Immature natural killer cell (primary cell): ENCODE results near the gene UBXN10. TPM values are rescaled to one million over a fixed set of nuclear protein-coding genes. Genes with fewer than 3 reads are reported as not detected.
A peak's percentile ranks its signal among the peaks of the same experiment; 100 is the strongest.

ENCODE experiments used
- DNase-seq, 3 donors: peaks; one replicate each; pipeline ENCODE4 v3.0.0; 2022; ENCODE audit warnings: mixed read lengths in 1 of 3
- H3K27ac Mint-ChIP-seq, 6 donors: one replicate each; pipeline ENCODE4 v1.8.0; 2020; ENCODE audit warnings: mixed read lengths in 6 of 6, mild to moderate bottlenecking in 5 of 6, inconsistent platforms in 4 of 6, moderate library complexity in 3 of 6
- H3K27me3 Mint-ChIP-seq, 3 donors: one replicate each; pipeline ENCODE4 v1.8.0; 2020 to 2021; ENCODE audit warnings: low read depth in 3 of 3, mild to moderate bottlenecking in 3 of 3, mixed read lengths in 3 of 3, moderate library complexity in 3 of 3, inconsistent platforms in 1 of 3
- H3K36me3 Mint-ChIP-seq, 3 donors: one replicate each; pipeline ENCODE4 v1.8.0; 2020; ENCODE audit warnings: mixed read lengths in 3 of 3, inconsistent platforms in 2 of 3, mild to moderate bottlenecking in 2 of 3
- H3K4me1 Mint-ChIP-seq, 2 donors: one replicate each; pipeline ENCODE4 v1.8.0; 2020; ENCODE audit warnings: inconsistent platforms in 2 of 2, mild to moderate bottlenecking in 2 of 2, mixed read lengths in 2 of 2, moderate library complexity in 1 of 2
- H3K4me3 Mint-ChIP-seq, 5 donors: one replicate each; pipeline ENCODE4 v1.8.0; 2020; ENCODE audit warnings: mild to moderate bottlenecking in 5 of 5, mixed read lengths in 5 of 5, inconsistent platforms in 3 of 5, moderate library complexity in 3 of 5
- H3K9me3 Mint-ChIP-seq, 6 donors: one replicate each; pipeline ENCODE4 v1.8.0; 2020; ENCODE audit warnings: mild to moderate bottlenecking in 6 of 6, mixed read lengths in 6 of 6, inconsistent platforms in 4 of 6, moderate library complexity in 3 of 6
- polyA plus RNA-seq, 3 donors: library from polyadenylated mRNA; unstranded; fragments of 300-500 nt; fragmentation: Illumina TruSeq; gene quantifications; one replicate each; pipeline ENCODE4 v1.2.3, GENCODE V29; 2021

The UBXN10 gene
- polyA plus RNA-seq: 1 to 10 TPM; 1.6 to 2.6 (median 1.7) TPM

GRCh38 chr1:20185834-20186782 lies at the start of gene UBXN10, which contains the start of gene PLA2G2C:
Gene UBXN10 (plus strand): TSS chr1:20186096. CDS start chr1:20190562, 4,466 bp downstream.
Gene PLA2G2C (minus strand): TSS chr1:20186518. CDS start chr1:20177363, 9,155 bp downstream.
- peak; percentile 54 to 72 (median 62) for DNase-seq
- Mint-ChIP-seq H3K4me3 (peak within 1 kb of the TSS; percentile 78 to 92 (median 87)), H3K27ac (peak within 1 kb of the TSS; percentile 78 to 93 (median 88)), H3K36me3 (peaks cover 0 to 4% (median 4%) of the 10 kb centered on the region in 3 donors), H3K4me1 (peaks cover 47 to 55% of the 10 kb centered on the region in 2 donors), H3K9me3 (peaks cover 0 to 2% (median 0%) of the 10 kb centered on the region in 6 donors), H3K27me3 (peaks cover 6 to 14% (median 10%) of the 10 kb centered on the region in 3 donors)

GRCh38 chr1:20136249-20136648 lies 49.6 kb upstream of the UBXN10 start:
- H3K27ac Mint-ChIP-seq: no peak overlapping the region
- no peaks in the 10 kb centered on the region for H3K36me3 Mint-ChIP-seq
- DNase-seq: no peak
- H3K4me1 Mint-ChIP-seq: no peaks in the 10 kb centered on the region
- peaks cover 2 to 8% (median 2%) of the 10 kb centered on the region in 3 donors for H3K27me3 Mint-ChIP-seq
- H3K9me3 Mint-ChIP-seq: peaks cover 0 to 2% (median 0%) of the 10 kb centered on the region in 6 donors
- no peak overlapping the region for H3K4me3 Mint-ChIP-seq

GRCh38 chr1:20137055-20137454 lies 48.8 kb upstream of the UBXN10 start:
- peaks cover 2 to 6% (median 2%) of the 10 kb centered on the region in 3 donors for H3K27me3 Mint-ChIP-seq
- H3K4me1 Mint-ChIP-seq: no peaks in the 10 kb centered on the region
- no peak overlapping the region for H3K4me3 Mint-ChIP-seq
- no peaks in the 10 kb centered on the region for H3K36me3 Mint-ChIP-seq
- no peak for DNase-seq
- H3K9me3 Mint-ChIP-seq: no peaks in the 10 kb centered on the region
- no peak overlapping the region for H3K27ac Mint-ChIP-seq

- Mint-ChIP-seq H3K27ac (no peak overlapping the region), H3K4me3 (no peak overlapping the region), H3K27me3 (peaks cover 2 to 6% (median 3%) of the 10 kb centered on the region in 3 donors), H3K4me1 (no peaks in the 10 kb centered on the region), H3K36me3 (no peaks in the 10 kb centered on the region), H3K9me3 (no peaks in the 10 kb centered on the region)
- no peak for DNase-seq
These were observed 48.3 kb upstream of the UBXN10 start for GRCh38 chr1:20137604-20138003.

GRCh38 chr1:20138346-20138745 lies 47.5 kb upstream of the UBXN10 start:
- peaks cover 2 to 3% (median 2%) of the 10 kb centered on the region in 3 donors for H3K27me3 Mint-ChIP-seq
- no peak overlapping the region for H3K27ac Mint-ChIP-seq
- no peaks in the 10 kb centered on the region for H3K4me1 Mint-ChIP-seq
- DNase-seq: no peak
- H3K36me3 Mint-ChIP-seq: no peaks in the 10 kb centered on the region
- no peak overlapping the region for H3K4me3 Mint-ChIP-seq
- no peaks in the 10 kb centered on the region for H3K9me3 Mint-ChIP-seq

GRCh38 chr1:20138961-20139550 lies 46.8 kb upstream of the UBXN10 start, which contains the start of gene PLA2G2F:
Gene PLA2G2F (plus strand): TSS chr1:20139323. CDS start chr1:20139428, 105 bp downstream.
- Mint-ChIP-seq H3K4me3 (no peak within 1 kb of the TSS), H3K27me3 (peaks cover 2 to 3% (median 2%) of the 10 kb centered on the region in 3 donors), H3K9me3 (no peaks in the 10 kb centered on the region), H3K27ac (no peak within 1 kb of the TSS), H3K36me3 (no peaks in the 10 kb centered on the region), H3K4me1 (no peaks in the 10 kb centered on the region)
- no peak for DNase-seq

- Mint-ChIP-seq H3K36me3 (no peaks in the 10 kb centered on the region), H3K4me3 (no peak overlapping the region), H3K9me3 (no peaks in the 10 kb centered on the region), H3K27me3 (peaks cover 2 to 3% (median 2%) of the 10 kb centered on the region in 3 donors), H3K27ac (no peak overlapping the region), H3K4me1 (no peaks in the 10 kb centered on the region)
- no peak for DNase-seq
These were observed 45.9 kb upstream of the UBXN10 start for GRCh38 chr1:20139776-20140612.

- Mint-ChIP-seq H3K36me3 (no peaks in the 10 kb centered on the region), H3K27ac (no peak overlapping the region), H3K4me3 (no peak overlapping the region), H3K9me3 (no peaks in the 10 kb centered on the region), H3K27me3 (peaks cover 2 to 3% (median 2%) of the 10 kb centered on the region in 3 donors), H3K4me1 (no peaks in the 10 kb centered on the region)
- no peak for DNase-seq
These were observed 44.9 kb upstream of the UBXN10 start for GRCh38 chr1:20141001-20141400.

GRCh38 chr1:20141466-20141865 lies 44.4 kb upstream of the UBXN10 start:
- no peak overlapping the region for H3K4me3 Mint-ChIP-seq
- no peak overlapping the region for H3K27ac Mint-ChIP-seq
- no peaks in the 10 kb centered on the region for H3K36me3 Mint-ChIP-seq
- H3K4me1 Mint-ChIP-seq: no peaks in the 10 kb centered on the region
- no peaks in the 10 kb centered on the region for H3K9me3 Mint-ChIP-seq
- peaks cover 2 to 3% (median 2%) of the 10 kb centered on the region in 3 donors for H3K27me3 Mint-ChIP-seq
- DNase-seq: no peak

- Mint-ChIP-seq H3K4me1 (no peaks in the 10 kb centered on the region), H3K9me3 (no peaks in the 10 kb centered on the region), H3K36me3 (no peaks in the 10 kb centered on the region), H3K4me3 (no peak overlapping the region), H3K27ac (no peak overlapping the region), H3K27me3 (peaks cover 2 to 3% (median 2%) of the 10 kb centered on the region in 3 donors)
- no peak for DNase-seq
These were observed 43.7 kb upstream of the UBXN10 start for GRCh38 chr1:20142001-20142710.

GRCh38 chr1:20143318-20143717 lies 42.6 kb upstream of the UBXN10 start:
- Mint-ChIP-seq H3K36me3 (no peaks in the 10 kb centered on the region), H3K27ac (no peak overlapping the region), H3K4me3 (no peak overlapping the region), H3K27me3 (peaks cover 0 to 2% (median 2%) of the 10 kb centered on the region in 3 donors), H3K9me3 (no peaks in the 10 kb centered on the region), H3K4me1 (no peaks in the 10 kb centered on the region)
- DNase-seq: no peak

- Mint-ChIP-seq H3K9me3 (no peaks in the 10 kb centered on the region), H3K27ac (peak overlapping the region in 1 of 6 donors; percentile 50), H3K4me3 (no peak overlapping the region), H3K36me3 (no peaks in the 10 kb centered on the region), H3K27me3 (peaks cover 0 to 2% (median 0%) of the 10 kb centered on the region in 3 donors), H3K4me1 (no peaks in the 10 kb centered on the region)
- DNase-seq: no peak
These were observed 41.9 kb upstream of the UBXN10 start for GRCh38 chr1:20143734-20144565.
